Hepatocyte (in vitro differentiated cells): Measurements from ENCODE around the gene TTLL10. TPM values are rescaled to one million over a fixed set of nuclear protein-coding genes. Genes with fewer than 3 reads are reported as not detected.

ENCODE experiments used
- DNase-seq: peaks from one replicate; pipeline ENCODE4 v3.0.0-alpha.2; 2016; ENCODE audit warnings: low spot score
- H2AFZ ChIP-seq: fragments of 200-600 bp; sonication (generic); 2 replicates; pipeline ENCODE4 v1.6.0; 2016; ENCODE audit warnings: antibody characterized with exemption, mild to moderate bottlenecking
- H3K27ac ChIP-seq: fragments of 200-600 bp; sonication (generic); 2 replicates; pipeline ENCODE4 v1.5.1; 2016; ENCODE audit warnings: mild to moderate bottlenecking
- H3K27me3 ChIP-seq: fragments of 200-600 bp; sonication (generic); 2 replicates; pipeline ENCODE4 v1.6.1; 2016
- H3K36me3 ChIP-seq: fragments of 200-600 bp; sonication (generic); replicated peaks from 2 replicates; pipeline ENCODE4 v1.5.1; 2016; ENCODE audit warnings: low read depth; ENCODE audit not compliant: insufficient read depth
- H3K4me1 ChIP-seq: fragments of 200-600 bp; sonication (generic); 2 replicates; pipeline ENCODE4 v1.5.1; 2016; ENCODE audit warnings: mild to moderate bottlenecking, moderate library complexity; ENCODE audit not compliant: insufficient read depth
- H3K4me2 ChIP-seq: fragments of 200-600 bp; sonication (generic); 2 replicates; pipeline ENCODE4 v1.6.0; 2016
- H3K4me3 ChIP-seq: fragments of 200-600 bp; sonication (generic); 2 replicates; pipeline ENCODE4 v1.5.1; 2016; ENCODE audit warnings: mild to moderate bottlenecking
- H3K79me2 ChIP-seq: fragments of 200-600 bp; sonication (generic); 2 replicates; pipeline ENCODE4 v1.6.0; 2017; ENCODE audit warnings: mild to moderate bottlenecking
- H3K9me2 ChIP-seq: fragments of 200-600 bp; sonication (generic); replicated peaks from 2 replicates; pipeline ENCODE4 v1.6.0; 2017; ENCODE audit warnings: mild to moderate bottlenecking; ENCODE audit not compliant: insufficient read depth
- H3K9me3 ChIP-seq: fragments of 200-600 bp; sonication (generic); 2 replicates; pipeline ENCODE4 v1.5.1; 2016; ENCODE audit warnings: low read depth, mild to moderate bottlenecking
- H4K20me1 ChIP-seq: fragments of 200-600 bp; sonication (generic); 2 replicates; pipeline ENCODE4 v1.6.0; 2016; ENCODE audit warnings: mild to moderate bottlenecking; ENCODE audit not compliant: insufficient read depth, poor library complexity, severe bottlenecking
- EZH2 ChIP-seq: fragments of 200-600 bp; sonication (generic); IDR thresholded peaks from 2 replicates; pipeline ENCODE4 v1.6.1; 2016; ENCODE audit warnings: antibody characterized with exemption, mild to moderate bottlenecking, borderline replicate concordance
- EZH2phosphoT487 ChIP-seq: fragments of 200-600 bp; sonication (generic); IDR thresholded peaks from one replicate; pipeline ENCODE4 v1.6.1; 2018; ENCODE audit warnings: antibody characterized with exemption, mild to moderate bottlenecking, low read depth, moderate library complexity; ENCODE audit not compliant: unreplicated experiment, severe bottlenecking
- WGBS: methylation state at CpG from one replicate; pipeline ENCODE4 v1.1.6; 2016; ENCODE audit warnings: low lambda C conversion rate; ENCODE audit errors: missing lambda C conversion rate; 5-methylcytosine and 5-hydroxymethylcytosine counted together
- polyA plus RNA-seq: library from polyadenylated mRNA; unstranded; fragments of >200 nt; fragmentation: Nextera tagmentation; extraction: Ambion mirVana; gene quantifications from 2 replicates; pipeline ENCODE4 v1.2.1, GENCODE V29; 2016
- total RNA-seq: library from RNA; depleted of rRNA; stranded (reverse); fragments of >200 nt; gene quantifications from 2 replicates; pipeline ENCODE4 v1.2.3, GENCODE V29; 2014
- TF ChIP-seq, protein P1 (sequence below): fragments of 200-600 bp; sonication (generic); IDR thresholded peaks from 2 replicates; pipeline ENCODE4 v1.5.1; 2016; ENCODE audit warnings: antibody characterized with exemption, mild to moderate bottlenecking; ENCODE audit not compliant: poor library complexity

Gene TTLL10
- total and polyA plus RNA-seq, 2 experiments from 2014 or later = 0.69 TPM; not detected in 1

DNA sequence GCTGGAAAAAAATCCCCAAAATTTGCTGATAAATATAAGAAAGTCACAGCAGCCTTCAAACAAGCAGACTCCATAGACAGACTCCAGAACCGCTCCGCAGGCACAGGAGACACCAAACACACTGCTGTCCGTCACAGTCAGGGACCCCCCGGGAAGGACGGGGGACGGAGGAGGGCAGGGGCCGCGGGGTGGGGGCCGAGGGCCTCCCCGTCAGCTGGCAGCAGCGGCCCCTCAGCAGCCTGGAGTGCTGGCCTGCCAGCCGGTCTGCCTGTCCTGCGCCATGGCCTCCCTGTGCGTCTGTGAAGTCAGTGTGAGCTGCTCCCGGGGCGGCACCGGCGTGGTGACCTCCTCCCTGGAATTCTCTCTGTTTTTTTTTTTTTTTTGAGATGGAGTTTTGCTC is 47.7 kb upstream of the TTLL10 start:
- Histone ChIP-seq H3K4me1 (peaks cover 65% of the 10 kb centered on the region), H3K9me2 (no peaks in the 10 kb centered on the region), H3K4me2 (no peak overlapping the region), H3K9me3 (no peaks in the 10 kb centered on the region), H4K20me1 (no peaks in the 10 kb centered on the region), H3K27me3 (no peaks in the 10 kb centered on the region), H3K36me3 (no peaks in the 10 kb centered on the region), H3K27ac (peak overlapping the region; percentile 95), H2AFZ (no peak overlapping the region), H3K79me2 (peaks cover 15% of the 10 kb centered on the region), H3K4me3 (no peak overlapping the region)
- TF ChIP-seq, protein P1, sequence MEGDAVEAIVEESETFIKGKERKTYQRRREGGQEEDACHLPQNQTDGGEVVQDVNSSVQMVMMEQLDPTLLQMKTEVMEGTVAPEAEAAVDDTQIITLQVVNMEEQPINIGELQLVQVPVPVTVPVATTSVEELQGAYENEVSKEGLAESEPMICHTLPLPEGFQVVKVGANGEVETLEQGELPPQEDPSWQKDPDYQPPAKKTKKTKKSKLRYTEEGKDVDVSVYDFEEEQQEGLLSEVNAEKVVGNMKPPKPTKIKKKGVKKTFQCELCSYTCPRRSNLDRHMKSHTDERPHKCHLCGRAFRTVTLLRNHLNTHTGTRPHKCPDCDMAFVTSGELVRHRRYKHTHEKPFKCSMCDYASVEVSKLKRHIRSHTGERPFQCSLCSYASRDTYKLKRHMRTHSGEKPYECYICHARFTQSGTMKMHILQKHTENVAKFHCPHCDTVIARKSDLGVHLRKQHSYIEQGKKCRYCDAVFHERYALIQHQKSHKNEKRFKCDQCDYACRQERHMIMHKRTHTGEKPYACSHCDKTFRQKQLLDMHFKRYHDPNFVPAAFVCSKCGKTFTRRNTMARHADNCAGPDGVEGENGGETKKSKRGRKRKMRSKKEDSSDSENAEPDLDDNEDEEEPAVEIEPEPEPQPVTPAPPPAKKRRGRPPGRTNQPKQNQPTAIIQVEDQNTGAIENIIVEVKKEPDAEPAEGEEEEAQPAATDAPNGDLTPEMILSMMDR = no peak
- no peak for TF ChIP-seq EZH2phosphoT487
- TF ChIP-seq EZH2 = no peak
- DNase-seq = no peak
- WGBS = 87% methylated on average over 9 of the region's 18 CpGs

- WGBS = 93% methylated on average over 45 of the region's 45 CpGs
- H3K9me2 ChIP-seq = no peaks in the 10 kb centered on the region
- H2AFZ ChIP-seq = no peak overlapping the region
- no peaks in the 10 kb centered on the region for H3K36me3 ChIP-seq
- H3K79me2 ChIP-seq = peaks cover 23% of the 10 kb centered on the region
- no peaks in the 10 kb centered on the region for H3K27me3 ChIP-seq
- H3K9me3 ChIP-seq = no peaks in the 10 kb centered on the region
- H3K27ac ChIP-seq = peak overlapping the region; percentile 96
- H3K4me2 ChIP-seq = peak overlapping the region; percentile 76
- no peak for TF ChIP-seq EZH2phosphoT487
- TF ChIP-seq, protein P1 = no peak
- peaks cover 56% of the 10 kb centered on the region for H3K4me1 ChIP-seq
- no peaks in the 10 kb centered on the region for H4K20me1 ChIP-seq
- H3K4me3 ChIP-seq = no peak overlapping the region
- DNase-seq = no peak
Observed at GRCh38 chr1:1127551-1128451, 45.9 kb upstream of the TTLL10 start.

- Histone ChIP-seq H3K79me2 (peaks cover 26% of the 10 kb centered on the region), H3K4me3 (no peak overlapping the region), H3K27ac (peak overlapping the region; percentile 96), H3K9me3 (no peaks in the 10 kb centered on the region), H3K36me3 (no peaks in the 10 kb centered on the region), H3K27me3 (no peaks in the 10 kb centered on the region), H3K9me2 (no peaks in the 10 kb centered on the region), H4K20me1 (no peaks in the 10 kb centered on the region), H3K4me1 (peaks cover 52% of the 10 kb centered on the region), H3K4me2 (peak overlapping the region; percentile 76), H2AFZ (peak overlapping the region; percentile 35)
- TF ChIP-seq EZH2phosphoT487 = no peak
- TF ChIP-seq, protein P1 = no peak
- TF ChIP-seq EZH2 = no peak
- WGBS = 68% methylated on average over 26 of the region's 32 CpGs
- no peak for DNase-seq
Observed at GRCh38 chr1:1128454-1129139, 45.1 kb upstream of the TTLL10 start.
